Ovary (tissue), 3 donors: ENCODE data around the gene PHLDA2.
"Not testable (repeated sequence)": the region's sequence is repeated elsewhere in the genome, so short reads cannot be mapped to it uniquely, and the experiment has no call there.

Experiments
- CTCF ChIP-seq, 3 donors: fragments of 450-650 bp in 2 of 3; fragments of 200-600 bp in 1 of 3; IDR thresholded peaks; one replicate each; pipeline versions ENCODE4 v1.5.1 to v1.8.0; 2016 to 2022; ENCODE audit warnings: antibody characterized with exemption in 3 of 3, mild to moderate bottlenecking in 1 of 3
- EP300 ChIP-seq: sonication (generic); formaldehyde crosslinking; IDR thresholded peaks from one replicate; pipeline ENCODE4 v1.6.1; 2017; ENCODE audit warnings: antibody characterized with exemption
- POLR2A ChIP-seq: fragments of 450-650 bp; IDR thresholded peaks from one replicate; pipeline ENCODE4 v1.6.1; 2017; ENCODE audit warnings: antibody characterized with exemption, mild to moderate bottlenecking, moderate library complexity
- donor health status: DM: no; HTN: no; CAD: no.

- not testable (repeated sequence) for TF ChIP-seq POLR2A; CTCF (IDR thresholded peaks at IDR 0.05); EP300
Observed at GRCh38 chr11:2905299-2905698, 23.9 kb downstream of the PHLDA2 start.
